Upper lobe of left lung (tissue), 4 donors: ENCODE measurements around the gene SFMBT1.

Experiments
- EP300 ChIP-seq, 4 donors: sonication (generic); formaldehyde crosslinking; IDR thresholded peaks; one replicate each; pipeline ENCODE4 v1.5.1; 2017; ENCODE audit warnings: antibody characterized with exemption in 4 of 4, control low read depth in 2 of 4
- POLR2AphosphoS5 ChIP-seq, 2 donors: sonication (generic); formaldehyde crosslinking; IDR thresholded peaks; one replicate each; pipeline ENCODE4 v1.5.1; 2017; ENCODE audit warnings: antibody characterized with exemption in 2 of 2
- TF ChIP-seq, protein P1 (sequence below), 6 experiments: fragments of 450-650 bp in 4 of 6; fragments of 200-600 bp in 2 of 6; sonication (generic) in 2 of 6; IDR thresholded peaks; one replicate each; pipeline ENCODE4 v1.5.1; 2016 to 2019; ENCODE audit warnings: antibody characterized with exemption in 6 of 6

DNA sequence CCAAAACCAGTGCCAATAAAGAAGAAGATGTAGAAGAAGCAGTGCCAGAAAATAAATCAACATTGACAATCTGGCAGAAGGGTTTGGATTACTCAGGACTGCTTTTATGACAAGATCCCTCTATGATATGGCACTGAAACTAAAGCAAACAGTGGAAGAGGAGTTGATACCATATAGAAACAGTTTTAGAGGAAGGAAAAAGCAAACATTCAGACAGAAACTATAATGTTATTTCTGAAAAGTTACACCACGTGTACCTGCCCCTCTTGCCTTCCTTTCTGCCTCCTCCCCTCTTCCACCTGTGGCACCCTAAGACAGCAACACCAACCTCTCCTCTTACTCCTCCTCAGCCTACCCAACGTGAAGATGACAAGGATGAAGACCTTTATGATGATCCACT, 63.0 kb downstream of the SFMBT1 start:
- TF ChIP-seq, protein P1, sequence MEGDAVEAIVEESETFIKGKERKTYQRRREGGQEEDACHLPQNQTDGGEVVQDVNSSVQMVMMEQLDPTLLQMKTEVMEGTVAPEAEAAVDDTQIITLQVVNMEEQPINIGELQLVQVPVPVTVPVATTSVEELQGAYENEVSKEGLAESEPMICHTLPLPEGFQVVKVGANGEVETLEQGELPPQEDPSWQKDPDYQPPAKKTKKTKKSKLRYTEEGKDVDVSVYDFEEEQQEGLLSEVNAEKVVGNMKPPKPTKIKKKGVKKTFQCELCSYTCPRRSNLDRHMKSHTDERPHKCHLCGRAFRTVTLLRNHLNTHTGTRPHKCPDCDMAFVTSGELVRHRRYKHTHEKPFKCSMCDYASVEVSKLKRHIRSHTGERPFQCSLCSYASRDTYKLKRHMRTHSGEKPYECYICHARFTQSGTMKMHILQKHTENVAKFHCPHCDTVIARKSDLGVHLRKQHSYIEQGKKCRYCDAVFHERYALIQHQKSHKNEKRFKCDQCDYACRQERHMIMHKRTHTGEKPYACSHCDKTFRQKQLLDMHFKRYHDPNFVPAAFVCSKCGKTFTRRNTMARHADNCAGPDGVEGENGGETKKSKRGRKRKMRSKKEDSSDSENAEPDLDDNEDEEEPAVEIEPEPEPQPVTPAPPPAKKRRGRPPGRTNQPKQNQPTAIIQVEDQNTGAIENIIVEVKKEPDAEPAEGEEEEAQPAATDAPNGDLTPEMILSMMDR (IDR thresholded peaks at IDR 0.05): no peak
- TF ChIP-seq EP300 (IDR thresholded peaks at IDR 0.05) (no peak), POLR2AphosphoS5 (IDR thresholded peaks at IDR 0.05) (no peak)
